GM06990 (cell line): ENCODE measurements around the gene C16orf74.

Source experiments
- DNase-seq: peaks from one replicate; pipeline ENCODE4 v3.0.0-alpha.2; 2011; ENCODE audit not compliant: insufficient read length; ENCODE audit errors: extremely low read depth
- H3K27me3 ChIP-seq: replicated peaks from 2 replicates; pipeline ENCODE4 v1.6.0; 2011; ENCODE audit warnings: low read length; ENCODE audit not compliant: control insufficient read depth, insufficient read depth
- H3K36me3 ChIP-seq: 2 replicates; pipeline ENCODE4 v1.5.1; 2011; ENCODE audit warnings: low read length; ENCODE audit not compliant: control insufficient read depth, insufficient read depth
- H3K4me3 ChIP-seq: replicated peaks from 2 replicates; pipeline ENCODE4 v1.5.1; 2011; ENCODE audit warnings: low read depth, mild to moderate bottlenecking, control low read depth, low read length
- CTCF ChIP-seq: IDR thresholded peaks from 2 replicates; pipeline ENCODE4 v1.5.1; 2011; ENCODE audit warnings: low read length, control low read depth, mild to moderate bottlenecking, inconsistent platforms; ENCODE audit not compliant: insufficient read depth, poor library complexity, severe bottlenecking

C16orf74 gene

DNA sequence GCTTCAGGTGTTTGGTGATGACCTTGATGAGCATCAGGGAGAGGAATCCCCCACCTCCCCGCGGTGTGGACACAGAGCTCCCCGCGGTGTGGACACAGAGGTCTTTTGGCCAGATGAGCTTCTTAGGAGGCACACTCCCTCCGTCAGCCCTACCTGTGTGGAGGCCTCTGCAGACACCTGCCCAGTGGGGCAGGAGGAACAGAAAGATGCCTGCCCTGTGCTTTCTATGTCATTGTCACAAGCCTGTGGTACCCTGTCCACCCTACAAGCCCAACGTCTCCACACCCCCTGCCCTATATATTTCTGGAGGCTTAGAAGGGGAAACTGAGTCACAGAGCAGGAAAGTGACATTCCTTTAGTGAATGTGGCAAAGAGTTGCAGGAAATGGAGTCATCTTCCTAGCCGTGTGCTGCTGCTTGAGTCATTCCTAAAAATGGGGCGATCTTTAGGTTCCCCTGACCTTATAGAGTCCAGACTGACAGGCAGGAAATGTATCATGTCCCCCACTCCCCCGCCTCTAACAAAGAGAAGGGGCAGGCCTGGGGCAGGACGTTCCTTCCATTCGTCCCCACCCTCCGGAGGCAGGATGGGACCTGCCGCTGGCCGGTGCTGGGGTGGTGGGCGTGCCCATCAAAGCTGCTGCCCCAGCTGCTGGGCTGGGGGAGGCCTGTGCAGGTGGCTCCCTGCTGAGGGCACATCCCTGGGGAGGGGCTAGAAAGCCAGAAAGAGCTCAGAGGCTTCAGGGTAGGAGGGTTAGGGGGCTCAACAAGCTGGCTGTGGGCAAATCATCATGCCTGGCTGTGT lies 1.0 kb upstream of the C16orf74 start:
- DNase-seq: peak; percentile 49
- Histone ChIP-seq H3K36me3 (no peaks in the 10 kb centered on the region), H3K4me3 (peak overlapping the region; percentile 43), H3K27me3 (no peaks in the 10 kb centered on the region)
- TF ChIP-seq CTCF: no peak

DNA sequence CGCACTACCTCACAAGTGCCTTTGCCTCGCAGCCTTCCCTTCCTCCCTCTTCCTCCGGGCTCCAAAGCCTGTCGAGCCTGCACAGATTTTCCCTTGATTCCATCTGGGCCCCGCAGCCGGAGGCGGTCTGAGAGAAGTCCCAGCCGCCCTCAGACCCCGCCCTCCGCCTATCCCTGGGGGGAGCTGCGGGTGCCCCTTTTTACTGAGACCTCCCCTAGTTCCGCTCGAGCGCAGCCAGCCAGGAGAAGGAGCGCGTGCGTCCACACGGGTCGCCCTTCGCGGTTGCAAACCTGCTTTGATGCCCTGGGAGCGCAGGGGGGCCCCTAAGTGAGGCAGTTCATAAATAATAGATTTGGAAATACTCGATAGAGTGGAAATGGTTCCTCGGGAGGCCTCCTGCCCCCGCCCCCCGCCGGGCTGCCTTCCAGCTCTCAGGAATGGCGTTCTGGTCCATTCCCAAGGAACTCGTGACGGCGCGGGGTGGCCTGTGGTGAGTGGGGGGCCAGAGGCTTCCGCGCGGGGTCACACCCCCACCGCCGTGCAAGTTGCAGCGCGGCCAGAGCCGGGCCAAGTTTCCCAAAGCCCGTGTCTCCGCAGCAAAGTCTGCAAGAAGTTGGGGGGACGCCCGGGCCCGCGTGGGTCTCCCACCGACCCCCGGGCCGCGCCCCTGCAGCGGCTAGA lies 610 bp downstream of the C16orf74 start:
- peak; percentile 67 for DNase-seq
- H3K4me3 ChIP-seq: peak overlapping the region; percentile 70
- H3K36me3 ChIP-seq: no peaks in the 10 kb centered on the region; the same call in 1 of the 2 replicates
- no peak for TF ChIP-seq CTCF
- H3K27me3 ChIP-seq: no peaks in the 10 kb centered on the region

- DNase-seq: no peak
- Histone ChIP-seq H3K36me3 (no peaks in the 10 kb centered on the region; the same call in 1 of the 2 replicates), H3K4me3 (peak overlapping the region; percentile 70), H3K27me3 (no peaks in the 10 kb centered on the region)
- no peak for TF ChIP-seq CTCF
These were observed 1.1 kb downstream of the C16orf74 start for GRCh38 chr16:85749771-85750145.

- Histone ChIP-seq H3K4me3 (0 out of 2 replicates have a peak overlapping the region, but pooled peaks have one; percentile 22), H3K27me3 (no peaks in the 10 kb centered on the region), H3K36me3 (no peaks in the 10 kb centered on the region; the same call in 1 of the 2 replicates)
- no peak for TF ChIP-seq CTCF
- peak; percentile 60 for DNase-seq
These were observed 4.3 kb downstream of the C16orf74 start for GRCh38 chr16:85746460-85747215.

GRCh38 chr16:85738923-85739715 lies 11.8 kb downstream of the C16orf74 start:
- no peak for DNase-seq
- Histone ChIP-seq H3K36me3 (no peaks in the 10 kb centered on the region), H3K27me3 (no peaks in the 10 kb centered on the region), H3K4me3 (no peak overlapping the region)
- no peak for TF ChIP-seq CTCF
